Measurements from ENCODE around the gene DCUN1D2. TPM values are rescaled to one million over a fixed set of nuclear protein-coding genes. Genes with fewer than 3 reads are reported as not detected.

DCUN1D2 gene
- total RNA-seq, 6 experiments from 2014 or later, result 6.1 to 11.7 (median 9.3) TPM

- no peaks in the 10 kb centered on the region for H3K27me3 ChIP-seq
- no peak for TF ChIP-seq CTCF (IDR thresholded peaks at IDR 0.05)
- TF ChIP-seq POLR2A (IDR thresholded peaks at IDR 0.05), result no peak
- DNase-seq, result peak in 1 of 3 donors; percentile 47
- peak in 1 of 4 donors; percentile 12 for ATAC-seq
- intact Hi-C loops (cut with DNase I), result no loop called here
- no peak overlapping the region for H3K27ac ChIP-seq
- no peaks in the 10 kb centered on the region for H3K4me1 ChIP-seq
- no peaks in the 10 kb centered on the region for H3K9me3 ChIP-seq
- H3K4me3 ChIP-seq, result no peak overlapping the region
- 7% methylated on average over 3 of the region's 38 CpGs for WGBS (ENCODE audit: insufficient coverage, low coverage, low lambda C conversion rate, missing lambda C conversion rate)
- H3K36me3 ChIP-seq, result no peaks in the 10 kb centered on the region
Measured at GRCh38 chr13:113420833-113421600, 69.5 kb downstream of the DCUN1D2 start.

GRCh38 chr13:113420232-113420631 is 70.3 kb downstream of the DCUN1D2 start:
- intact Hi-C loops (cut with DNase I), result no loop called here
- no peaks in the 10 kb centered on the region for H3K4me1 ChIP-seq
- no peaks in the 10 kb centered on the region for H3K36me3 ChIP-seq
- H3K27me3 ChIP-seq, result no peaks in the 10 kb centered on the region
- no peak for TF ChIP-seq POLR2A (IDR thresholded peaks at IDR 0.05)
- TF ChIP-seq CTCF (IDR thresholded peaks at IDR 0.05), result no peak
- H3K27ac ChIP-seq, result no peak overlapping the region
- no peak for DNase-seq
- 88% methylated on average over 8 of the region's 15 CpGs for WGBS (ENCODE audit: insufficient coverage, low coverage, low lambda C conversion rate, missing lambda C conversion rate)
- no peak for ATAC-seq
- H3K9me3 ChIP-seq, result no peaks in the 10 kb centered on the region
- H3K4me3 ChIP-seq, result no peak overlapping the region

DNA sequence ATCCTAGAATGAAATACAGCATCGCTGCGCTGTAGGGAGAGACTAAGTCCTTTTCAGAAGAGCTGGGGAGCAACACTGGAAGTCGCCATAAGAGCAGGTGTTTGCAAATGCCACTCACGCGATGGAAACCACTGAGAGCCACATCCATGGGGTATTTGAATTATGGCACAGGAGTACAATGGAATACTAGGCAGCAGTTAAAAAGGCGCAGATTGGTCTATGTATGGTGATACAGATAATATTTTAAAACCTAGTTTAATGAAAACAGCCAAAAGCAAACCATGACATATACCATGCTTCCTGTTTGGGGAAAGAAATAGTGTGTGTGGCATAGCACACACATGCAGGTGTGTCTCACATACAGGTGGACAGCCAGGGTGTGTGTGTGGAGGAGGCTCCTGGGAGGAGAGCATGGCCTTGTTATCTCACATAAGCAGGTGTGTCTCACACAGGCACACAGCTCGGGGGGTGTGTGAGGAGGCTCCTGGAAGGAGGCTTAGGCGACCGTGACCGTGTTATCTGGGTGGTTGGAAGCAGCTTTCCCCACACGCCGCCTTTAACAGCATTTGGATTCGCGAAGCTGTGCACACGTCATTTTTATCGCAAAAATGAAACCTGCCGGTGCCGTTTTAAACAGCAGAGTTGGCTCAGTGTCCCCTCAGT is 70.8 kb downstream of the DCUN1D2 start:
- no peak for TF ChIP-seq CTCF (IDR thresholded peaks at IDR 0.05)
- TF ChIP-seq POLR2A (IDR thresholded peaks at IDR 0.05), result no peak
- no peaks in the 10 kb centered on the region for H3K36me3 ChIP-seq
- DNase-seq (peak in 1 of 3 donors; percentile 35), ATAC-seq (no peak)
- WGBS (ENCODE audit: insufficient coverage, low coverage, low lambda C conversion rate, missing lambda C conversion rate), result 94% methylated on average over 12 of the region's 18 CpGs
- H3K4me3 ChIP-seq, result no peak overlapping the region
- no peaks in the 10 kb centered on the region for H3K4me1 ChIP-seq
- H3K27me3 ChIP-seq, result no peaks in the 10 kb centered on the region
- no peak overlapping the region for H3K27ac ChIP-seq
- intact Hi-C loops (cut with DNase I), result no loop called here
- H3K9me3 ChIP-seq, result no peaks in the 10 kb centered on the region

DNA sequence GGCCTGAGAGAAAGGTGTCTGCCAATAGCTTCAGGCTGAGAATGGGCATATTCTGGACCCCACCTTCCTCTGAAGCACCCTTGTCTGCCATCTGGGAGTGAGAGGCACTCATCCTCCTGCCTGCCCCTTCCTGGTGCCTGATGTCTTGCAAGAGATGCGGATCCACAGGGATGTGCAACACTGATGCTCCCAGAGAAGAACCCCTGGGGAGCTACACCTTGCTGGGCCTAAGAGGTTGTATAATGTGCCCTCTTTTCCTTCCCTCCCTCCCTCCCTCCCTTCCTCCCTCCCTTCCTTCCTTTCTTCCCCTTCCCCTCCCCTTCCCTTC is 71.8 kb downstream of the DCUN1D2 start:
- Histone ChIP-seq H3K4me1 (no peaks in the 10 kb centered on the region), H3K27me3 (no peaks in the 10 kb centered on the region), H3K4me3 (no peak overlapping the region), H3K27ac (no peak overlapping the region), H3K36me3 (no peaks in the 10 kb centered on the region), H3K9me3 (no peaks in the 10 kb centered on the region)
- no peak for TF ChIP-seq POLR2A (IDR thresholded peaks at IDR 0.05)
- TF ChIP-seq CTCF (IDR thresholded peaks at IDR 0.05), result no peak
- DNase-seq (peak in 1 of 3 donors; percentile 22), ATAC-seq (no peak)
- intact Hi-C loops (cut with DNase I), result no loop called here
- no CpG with 5 or more reads among the region's 1 CpG for WGBS (ENCODE audit: insufficient coverage, low coverage, low lambda C conversion rate, missing lambda C conversion rate)

Data from right lobe of liver (tissue), 6 donors.